ENCODE data around the gene DIP2C.

- TF ChIP-seq CTCF (IDR thresholded peaks at IDR 0.05) (no peak), POLR2A (IDR thresholded peaks at IDR 0.05) (no peak)
These were observed 207.4 kb downstream of the DIP2C start for GRCh38 chr10:482051-482501.
